Measurements from ENCODE around the gene NXF1. TPM values are rescaled to one million over a fixed set of nuclear protein-coding genes. Genes with fewer than 3 reads are reported as not detected.

Gene NXF1
- polyA plus RNA-seq, 4 donors, result 108 to 134 (median 119) TPM

DNA sequence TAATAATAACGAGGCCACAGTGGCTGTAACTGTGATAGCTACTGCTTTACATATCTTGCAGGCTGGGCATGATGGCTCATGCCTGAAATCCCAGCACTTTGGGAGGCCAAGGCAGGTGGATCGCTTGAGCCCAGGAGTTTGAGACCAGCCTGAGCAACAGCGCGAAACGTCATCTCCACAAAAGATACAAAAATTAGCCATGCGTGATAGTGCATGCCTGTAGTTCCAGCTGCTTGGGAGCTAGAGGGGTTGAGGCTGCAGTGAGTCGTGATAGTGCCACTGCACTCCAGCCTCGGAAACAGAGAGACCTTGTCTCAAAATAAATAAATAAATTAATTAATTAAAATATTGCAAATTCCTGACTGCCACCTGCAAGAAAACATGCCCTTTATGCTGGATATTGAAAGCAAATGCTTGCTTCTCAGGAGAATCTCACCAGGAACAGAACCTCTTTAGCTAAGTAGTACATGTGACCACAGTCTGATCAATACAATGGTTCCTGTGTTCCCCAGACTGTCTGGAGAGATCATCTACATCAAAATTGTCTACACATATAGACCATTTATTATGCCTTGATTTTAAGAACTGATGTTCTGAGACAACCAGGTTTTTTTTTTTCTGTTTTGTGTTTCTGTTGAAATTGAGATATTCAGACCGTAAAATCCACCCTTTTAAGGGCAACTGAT lies 57.6 kb downstream of the NXF1 start:
- no peak for DNase-seq (ENCODE audit: low read depth in 4 of 4, low spot score in 2 of 4)

Other genes with a start within 250 kb of the NXF1 start
- 1,000 to 10,000 TPM; 2,022 to 2,343 (median 2,282) TPM for gene EEF1G, start 231.5 kb downstream of the NXF1 start, polyA plus RNA-seq (ENCODE audit: insufficient read length in 4 of 4)
- 10 to 100 TPM; 19.7 to 28.5 (median 22.7) TPM for gene TUT1, start 213.9 kb downstream of the NXF1 start, polyA plus RNA-seq (ENCODE audit: insufficient read length in 4 of 4)
- 10 to 100 TPM; 86.4 to 99.3 (median 90.3) TPM for gene MTA2, start 203.6 kb downstream of the NXF1 start, polyA plus RNA-seq (ENCODE audit: insufficient read length in 4 of 4)
- gene EML3, start 192.7 kb downstream of the NXF1 start, polyA plus RNA-seq (ENCODE audit: insufficient read length in 4 of 4), result 10 to 100 TPM; 25.9 to 46.8 (median 41.2) TPM
- 1 to 10 TPM; 2.8 to 4.8 (median 4.0) TPM for gene ROM1, start 192.2 kb downstream of the NXF1 start, polyA plus RNA-seq (ENCODE audit: insufficient read length in 4 of 4)
- 10 to 100 TPM; 21.3 to 44.9 (median 41.3) TPM for gene B3GAT3, start 183.5 kb downstream of the NXF1 start, polyA plus RNA-seq (ENCODE audit: insufficient read length in 4 of 4)
- gene GANAB, start 158.8 kb downstream of the NXF1 start, polyA plus RNA-seq (ENCODE audit: insufficient read length in 4 of 4), result 100 to 1,000 TPM; 373 to 393 (median 382) TPM
- 10 to 100 TPM; 18.3 to 23.9 (median 21.8) TPM for gene INTS5, start 152.1 kb downstream of the NXF1 start, polyA plus RNA-seq (ENCODE audit: insufficient read length in 4 of 4)
- gene C11orf98, start 140.2 kb downstream of the NXF1 start, polyA plus RNA-seq (ENCODE audit: insufficient read length in 4 of 4), result 10 to 100 TPM; 49.4 to 63.8 (median 57.8) TPM
- gene CSKMT, start 140.1 kb downstream of the NXF1 start, polyA plus RNA-seq (ENCODE audit: insufficient read length in 4 of 4), result 1 to 10 TPM; 3.9 to 8.9 (median 6.2) TPM
- gene UQCC3, start 133.8 kb downstream of the NXF1 start, polyA plus RNA-seq (ENCODE audit: insufficient read length in 4 of 4), result 10 to 100 TPM in 2 of 4 donors, 1 to 10 TPM in 2; 7.7 to 13.9 (median 11.1) TPM
- 10 to 100 TPM in 1 of 4 donors, 1 to 10 TPM in 3; 5.3 to 12.9 (median 9.0) TPM for gene LBHD1, start 133.2 kb downstream of the NXF1 start, polyA plus RNA-seq (ENCODE audit: insufficient read length in 4 of 4)
- 100 to 1,000 TPM; 151 to 187 (median 174) TPM for gene UBXN1, start 126.4 kb downstream of the NXF1 start, polyA plus RNA-seq (ENCODE audit: insufficient read length in 4 of 4)
- gene LRRN4CL, start 115.9 kb downstream of the NXF1 start, polyA plus RNA-seq (ENCODE audit: insufficient read length in 4 of 4), result 1 to 10 TPM in 3 of 4 donors, under 1 TPM in 1; 0.99 to 1.3 (median 1.1) TPM
- 10 to 100 TPM; 64.2 to 81.1 (median 72.0) TPM for gene BSCL2, start 98.0 kb downstream of the NXF1 start, polyA plus RNA-seq (ENCODE audit: insufficient read length in 4 of 4)
- gene GNG3, start 97.8 kb downstream of the NXF1 start, polyA plus RNA-seq (ENCODE audit: insufficient read length in 4 of 4), result 1 to 10 TPM; 1.4 to 3.8 (median 2.4) TPM
- gene HNRNPUL2, start 78.0 kb downstream of the NXF1 start, polyA plus RNA-seq (ENCODE audit: insufficient read length in 4 of 4), result 10 to 100 TPM; 75.9 to 91.8 (median 81.6) TPM
- 10 to 100 TPM; 35.7 to 47.7 (median 42.8) TPM for gene TTC9C, start 77.0 kb downstream of the NXF1 start, polyA plus RNA-seq (ENCODE audit: insufficient read length in 4 of 4)
- 1 to 10 TPM; 8.0 to 9.6 (median 8.5) TPM for gene ZBTB3, start 51.3 kb downstream of the NXF1 start, polyA plus RNA-seq (ENCODE audit: insufficient read length in 4 of 4)
- gene POLR2G, start 43.9 kb downstream of the NXF1 start, polyA plus RNA-seq (ENCODE audit: insufficient read length in 4 of 4), result 100 to 1,000 TPM; 132 to 173 (median 146) TPM
- 10 to 100 TPM; 27.5 to 40.2 (median 37.2) TPM for gene TAF6L, start 34.0 kb downstream of the NXF1 start, polyA plus RNA-seq (ENCODE audit: insufficient read length in 4 of 4)
- gene TMEM179B, start 18.0 kb downstream of the NXF1 start, polyA plus RNA-seq (ENCODE audit: insufficient read length in 4 of 4), result 10 to 100 TPM; 65.7 to 71.3 (median 67.2) TPM
- gene TMEM223, start 13.4 kb downstream of the NXF1 start, polyA plus RNA-seq (ENCODE audit: insufficient read length in 4 of 4), result 10 to 100 TPM; 25.2 to 36.2 (median 29.6) TPM
- gene STX5, start 26.6 kb upstream of the NXF1 start, polyA plus RNA-seq (ENCODE audit: insufficient read length in 4 of 4), result 10 to 100 TPM; 53.8 to 61.9 (median 56.1) TPM
- gene TEX54, start 27.4 kb upstream of the NXF1 start, polyA plus RNA-seq (ENCODE audit: insufficient read length in 4 of 4), result under 1 TPM in 1 of 4 donors, not detected in 3; 0.33 TPM
- 10 to 100 TPM; 34.0 to 50.7 (median 46.2) TPM for gene WDR74, start 34.1 kb upstream of the NXF1 start, polyA plus RNA-seq (ENCODE audit: insufficient read length in 4 of 4)
- 100 to 1,000 TPM; 159 to 219 (median 183) TPM for gene SLC3A2, start 75.5 kb upstream of the NXF1 start, polyA plus RNA-seq (ENCODE audit: insufficient read length in 4 of 4)
- gene CHRM1, start 115.9 kb upstream of the NXF1 start, polyA plus RNA-seq (ENCODE audit: insufficient read length in 4 of 4), result under 1 TPM in 2 of 4 donors, not detected in 2; 0.05 to 0.12 TPM
- 10 to 100 TPM; 19.9 to 38.0 (median 30.4) TPM for gene SLC22A6, start 179.5 kb upstream of the NXF1 start, polyA plus RNA-seq (ENCODE audit: insufficient read length in 4 of 4)
- gene SLC22A8, start 210.4 kb upstream of the NXF1 start, polyA plus RNA-seq (ENCODE audit: insufficient read length in 4 of 4), result 10 to 100 TPM; 26.6 to 57.9 (median 43.2) TPM

Measured in left renal cortex interstitium (tissue), 4 donors.